BJ (cell line): ENCODE data around the gene PPP4R1. TPM values are rescaled to one million over a fixed set of nuclear protein-coding genes. Genes with fewer than 3 reads are reported as not detected.

Experiments used
- CTCF ChIA-PET: fragments of 350-600 bp; formaldehyde crosslinking; extraction: SDS; loops from one replicate; lab custom pipeline; 2021; ENCODE audit warnings: antibody characterized with exemption, inconsistent platforms; lab: Yijun Ruan, JAX
- POLR2A ChIA-PET: fragments of 300-600 bp; sonication (Branson Sonifier 250); formaldehyde crosslinking; extraction: SDS; loops from one replicate; lab custom pipeline; 2021; ENCODE audit warnings: antibody characterized with exemption; lab: Charles Lee
- DNase-seq: peaks from one replicate; pipeline ENCODE4 v3.0.0-alpha.2; 2011; ENCODE audit warnings: low read depth
- H3K27me3 ChIP-seq: 2 replicates; pipeline ENCODE4 v1.6.0; 2011; ENCODE audit warnings: low read length; ENCODE audit not compliant: control insufficient read depth, insufficient read depth
- H3K36me3 ChIP-seq: 2 replicates; pipeline ENCODE4 v1.5.1; 2011; ENCODE audit warnings: low read length; ENCODE audit not compliant: control insufficient read depth, insufficient read depth
- H3K4me3 ChIP-seq: 2 replicates; pipeline ENCODE4 v1.5.1; 2011; ENCODE audit warnings: low read depth, mild to moderate bottlenecking, control low read depth, low read length
- CTCF ChIP-seq: IDR thresholded peaks from 2 replicates; pipeline ENCODE4 v1.5.1; 2011; ENCODE audit warnings: low read depth, mild to moderate bottlenecking, control low read depth, inconsistent platforms, low read length, moderate library complexity; ENCODE audit not compliant: insufficient read depth
- polyA plus RNA-seq: library from polyadenylated mRNA; depleted of rRNA; stranded (reverse); fragments of >200 nt; gene quantifications from 2 replicates; pipeline ENCODE4 v1.2.3, GENCODE V29; 2011

The PPP4R1 gene
- polyA plus RNA-seq, 1 experiment, result 135 TPM

GRCh38 chr18:9562584-9562983 is 51.8 kb downstream of the PPP4R1 start:
- H3K27me3 ChIP-seq, result no peaks in the 10 kb centered on the region
- H3K36me3 ChIP-seq, result peaks cover 18% of the 10 kb centered on the region
- H3K4me3 ChIP-seq, result no peak overlapping the region
- no peak for TF ChIP-seq CTCF
- no peak for DNase-seq
- ChIA-PET CTCF (interaction anchor here (1.0 to 7.4 kb wide), 3 partner anchors 8 to 18 kb away, joined by 3 to 46 read pairs (median 5); no protein-coding TSS in a partner anchor), POLR2A (interaction anchor here (0.5 kb wide), 1 partner anchor 17 kb away, joined by 3 read pairs; no protein-coding TSS in a partner anchor)

- no peak for TF ChIP-seq CTCF
- Histone ChIP-seq H3K27me3 (no peaks in the 10 kb centered on the region), H3K36me3 (peaks cover 17% of the 10 kb centered on the region), H3K4me3 (no peak overlapping the region)
- ChIA-PET CTCF (interaction anchor here (7.4 kb wide), 1 partner anchor 14 kb away, joined by 46 read pairs; no protein-coding TSS in a partner anchor), POLR2A (interaction anchor here (0.5 kb wide), 1 partner anchor 17 kb away, joined by 3 read pairs; no protein-coding TSS in a partner anchor)
- no peak for DNase-seq
These were observed 52.6 kb downstream of the PPP4R1 start for GRCh38 chr18:9561759-9562158.

- peaks cover 21% of the 10 kb centered on the region for H3K36me3 ChIP-seq
- no peak for TF ChIP-seq CTCF
- DNase-seq, result no peak
- POLR2A ChIA-PET, result no interaction called here
- CTCF ChIA-PET, result interaction anchor here (7.4 kb wide), 1 partner anchor 16 kb away, joined by 46 read pairs; no protein-coding TSS in a partner anchor
- no peak overlapping the region for H3K4me3 ChIP-seq
- H3K27me3 ChIP-seq, result no peaks in the 10 kb centered on the region
These were observed 55.1 kb downstream of the PPP4R1 start for GRCh38 chr18:9559253-9559652.

GRCh38 chr18:9558387-9559064 is 55.8 kb downstream of the PPP4R1 start:
- ChIA-PET CTCF (no interaction called here), POLR2A (no interaction called here)
- H3K36me3 ChIP-seq, result peaks cover 22% of the 10 kb centered on the region
- TF ChIP-seq CTCF, result no peak
- no peaks in the 10 kb centered on the region for H3K27me3 ChIP-seq
- DNase-seq, result no peak
- no peak overlapping the region for H3K4me3 ChIP-seq

- no peak for DNase-seq
- Histone ChIP-seq H3K36me3 (peaks cover 19% of the 10 kb centered on the region), H3K27me3 (no peaks in the 10 kb centered on the region), H3K4me3 (no peak overlapping the region)
- ChIA-PET CTCF (interaction anchor here (1.4 to 2.1 kb wide), 2 partner anchors 18 to 22 kb away, joined by 3 to 6 read pairs; no protein-coding TSS in a partner anchor), POLR2A (no interaction called here)
- TF ChIP-seq CTCF, result no peak
These were observed 57.0 kb downstream of the PPP4R1 start for GRCh38 chr18:9557250-9557943.
